ENCODE results near the gene XYLT1.

The XYLT1 gene

GRCh38 chr16:17105239-17105797, 365.4 kb downstream of the XYLT1 start:
- no peak for TF ChIP-seq CTCF (IDR thresholded peaks at IDR 0.05)
- Mint-ChIP-seq H3K36me3 (ENCODE audit: low read depth) (peaks cover 3% of the 10 kb centered on the region), H3K9me3 (no peaks in the 10 kb centered on the region)

GRCh38 chr16:17104654-17105053, 366.1 kb downstream of the XYLT1 start:
- Mint-ChIP-seq H3K36me3 (ENCODE audit: low read depth) (no peaks in the 10 kb centered on the region), H3K9me3 (no peaks in the 10 kb centered on the region), H3K27ac (peak overlapping the region; percentile 16), H3K27me3 (ENCODE audit: low read depth, poor library complexity) (peaks cover 7% of the 10 kb centered on the region), H3K4me1 (peaks cover 27% of the 10 kb centered on the region), H3K4me3 (no peak overlapping the region)
- DNase-seq = no peak
- no peak for TF ChIP-seq CTCF (IDR thresholded peaks at IDR 0.05)

More at GRCh38 chr16:17105239-17105797, 365.4 kb downstream of the XYLT1 start:
- H3K4me1 Mint-ChIP-seq = peaks cover 27% of the 10 kb centered on the region
- peak overlapping the region; percentile 16 for H3K27ac Mint-ChIP-seq
- H3K4me3 Mint-ChIP-seq = no peak overlapping the region
- peaks cover 7% of the 10 kb centered on the region for H3K27me3 Mint-ChIP-seq (ENCODE audit: low read depth, poor library complexity)
- DNase-seq = no peak

- H3K4me3 Mint-ChIP-seq = no peak overlapping the region
- DNase-seq = no peak
- peaks cover 6% of the 10 kb centered on the region for H3K27me3 Mint-ChIP-seq (ENCODE audit: low read depth, poor library complexity)
- no peaks in the 10 kb centered on the region for H3K9me3 Mint-ChIP-seq
- peaks cover 24% of the 10 kb centered on the region for H3K4me1 Mint-ChIP-seq
- H3K36me3 Mint-ChIP-seq (ENCODE audit: low read depth) = no peaks in the 10 kb centered on the region
- H3K27ac Mint-ChIP-seq = no peak overlapping the region
- TF ChIP-seq CTCF (IDR thresholded peaks at IDR 0.05) = no peak
These were observed 367.5 kb downstream of the XYLT1 start for GRCh38 chr16:17103216-17103615.

GRCh38 chr16:17101646-17102045, 369.1 kb downstream of the XYLT1 start:
- no peak overlapping the region for H3K4me3 Mint-ChIP-seq
- DNase-seq = no peak
- no peaks in the 10 kb centered on the region for H3K9me3 Mint-ChIP-seq
- H3K27me3 Mint-ChIP-seq (ENCODE audit: low read depth, poor library complexity) = peaks cover 9% of the 10 kb centered on the region
- H3K36me3 Mint-ChIP-seq (ENCODE audit: low read depth) = no peaks in the 10 kb centered on the region
- H3K4me1 Mint-ChIP-seq = peaks cover 20% of the 10 kb centered on the region
- no peak overlapping the region for H3K27ac Mint-ChIP-seq
- no peak for TF ChIP-seq CTCF (IDR thresholded peaks at IDR 0.05)

- no peaks in the 10 kb centered on the region for H3K36me3 Mint-ChIP-seq (ENCODE audit: low read depth)
- DNase-seq = no peak
- no peak overlapping the region for H3K4me3 Mint-ChIP-seq
- no peak overlapping the region for H3K27ac Mint-ChIP-seq
- TF ChIP-seq CTCF (IDR thresholded peaks at IDR 0.05) = no peak
- peaks cover 17% of the 10 kb centered on the region for H3K27me3 Mint-ChIP-seq (ENCODE audit: low read depth, poor library complexity)
- no peaks in the 10 kb centered on the region for H3K9me3 Mint-ChIP-seq
- no peaks in the 10 kb centered on the region for H3K4me1 Mint-ChIP-seq
These were observed 372.1 kb downstream of the XYLT1 start for GRCh38 chr16:17098685-17099084.

GRCh38 chr16:17084130-17084529, 386.6 kb downstream of the XYLT1 start:
- DNase-seq = no peak
- no peaks in the 10 kb centered on the region for H3K36me3 Mint-ChIP-seq (ENCODE audit: low read depth)
- H3K9me3 Mint-ChIP-seq = no peaks in the 10 kb centered on the region
- no peak for TF ChIP-seq CTCF (IDR thresholded peaks at IDR 0.05)
- H3K4me3 Mint-ChIP-seq = no peak overlapping the region
- H3K27ac Mint-ChIP-seq = no peak overlapping the region
- peaks cover 3% of the 10 kb centered on the region for H3K27me3 Mint-ChIP-seq (ENCODE audit: low read depth, poor library complexity)
- H3K4me1 Mint-ChIP-seq = no peaks in the 10 kb centered on the region
